Naive B cell (primary cell): ENCODE results near the gene TBC1D14. TPM values are rescaled to one million over a fixed set of nuclear protein-coding genes. Genes with fewer than 3 reads are reported as not detected.

ENCODE experiments used
- ATAC-seq, 2 donors: fragments of 150-1000 bp; cut with Tn5 transposase; 2 replicates each; pipeline ENCODE4 v1.10.0; 2021; ENCODE audit warnings: low read depth in 2 of 2, mild to moderate bottlenecking in 2 of 2, moderate library complexity in 2 of 2
- DNase-seq: peaks from one replicate; pipeline ENCODE4 v3.0.0; 2022
- H3K27ac Mint-ChIP-seq, 6 donors: one replicate each; pipeline ENCODE4 v1.8.0; 2020 to 2022; ENCODE audit warnings: mild to moderate bottlenecking in 6 of 6, mixed read lengths in 6 of 6, moderate library complexity in 5 of 6, inconsistent platforms in 2 of 6
- H3K27me3 Mint-ChIP-seq, 3 donors: one replicate each; pipeline ENCODE4 v1.8.0; 2021 to 2022; ENCODE audit warnings: mixed read lengths in 3 of 3, mild to moderate bottlenecking in 1 of 3
- H3K36me3 Mint-ChIP-seq, 2 donors: one replicate each; pipeline ENCODE4 v1.8.0; 2020 to 2022; ENCODE audit warnings: mixed read lengths in 2 of 2, inconsistent platforms in 1 of 2, mild to moderate bottlenecking in 1 of 2
- H3K4me1 Mint-ChIP-seq, 3 donors: one replicate each; pipeline ENCODE4 v1.8.0; 2020 to 2022; ENCODE audit warnings: mixed read lengths in 3 of 3, inconsistent platforms in 1 of 3, mild to moderate bottlenecking in 1 of 3, moderate library complexity in 1 of 3
- H3K4me3 Mint-ChIP-seq, 8 donors: one replicate each; pipeline ENCODE4 v1.8.0; 2020 to 2022; ENCODE audit warnings: mild to moderate bottlenecking in 8 of 8, mixed read lengths in 8 of 8, moderate library complexity in 8 of 8, inconsistent platforms in 2 of 8
- H3K9me3 Mint-ChIP-seq, 7 donors: one replicate each; pipeline ENCODE4 v1.8.0; 2020 to 2022; ENCODE audit warnings: mixed read lengths in 7 of 7, mild to moderate bottlenecking in 5 of 7, inconsistent platforms in 2 of 7, moderate library complexity in 1 of 7
- polyA plus RNA-seq, 6 donors: library from polyadenylated mRNA; unstranded; fragments of 300-500 nt; fragmentation: Illumina TruSeq; gene quantifications; one replicate each; pipeline ENCODE4 v1.2.3, GENCODE V29; 2021; ENCODE audit warnings: low read depth in 6 of 6

Gene TBC1D14
- polyA plus RNA-seq, 6 donors from 2014 or later = 27.3 to 42.4 (median 33.8) TPM

DNA sequence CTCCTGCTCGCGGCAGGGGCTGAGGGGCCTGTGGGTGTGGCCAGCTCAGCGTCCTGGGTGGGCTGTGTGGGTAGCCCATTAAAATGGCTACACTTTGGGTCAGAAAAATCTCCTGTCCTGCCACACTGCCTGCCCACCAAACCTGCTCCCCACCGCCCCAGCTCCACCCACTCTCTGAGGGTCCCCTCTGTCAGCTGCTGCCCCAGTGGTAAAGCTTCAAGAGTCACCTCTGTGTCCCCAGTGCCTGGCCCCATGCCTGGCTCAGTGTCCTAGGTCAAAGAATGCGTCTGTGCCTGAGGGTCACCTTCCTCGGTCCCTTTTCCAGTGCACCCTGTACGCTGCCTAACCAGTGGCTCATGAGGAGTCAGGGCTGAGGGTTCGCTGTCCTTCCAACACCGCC is 108.7 kb downstream of the TBC1D14 start:
- no peaks in the 10 kb centered on the region for H3K9me3 Mint-ChIP-seq

GRCh38 chr4:7019367-7019766 is 109.7 kb downstream of the TBC1D14 start:
- H3K36me3 Mint-ChIP-seq = peaks cover 7 to 19% of the 10 kb centered on the region in 2 donors
- no peaks in the 10 kb centered on the region for H3K9me3 Mint-ChIP-seq
- H3K27ac Mint-ChIP-seq = no peak overlapping the region

More for the DNA sequence above, 108.7 kb downstream of the TBC1D14 start:
- Mint-ChIP-seq H3K36me3 (peaks cover 9 to 19% of the 10 kb centered on the region in 2 donors), H3K27me3 (no peaks in the 10 kb centered on the region), H3K27ac (no peak overlapping the region), H3K4me3 (no peak overlapping the region), H3K4me1 (peaks cover 16 to 22% (median 18%) of the 10 kb centered on the region in 3 donors)
- ATAC-seq = no peak
- DNase-seq = no peak

GRCh38 chr4:7020290-7020689 is 110.7 kb downstream of the TBC1D14 start:
- Mint-ChIP-seq H3K4me3 (no peak overlapping the region), H3K36me3 (peaks cover 4 to 11% of the 10 kb centered on the region in 2 donors), H3K27ac (no peak overlapping the region)

More at GRCh38 chr4:7019367-7019766, 109.7 kb downstream of the TBC1D14 start:
- H3K4me1 Mint-ChIP-seq = peaks cover 5 to 11% (median 9%) of the 10 kb centered on the region in 3 donors
- H3K27me3 Mint-ChIP-seq = no peaks in the 10 kb centered on the region
- ATAC-seq = no peak
- no peak overlapping the region for H3K4me3 Mint-ChIP-seq
- DNase-seq = no peak

GRCh38 chr4:7020856-7021255 is 111.2 kb downstream of the TBC1D14 start:
- peaks cover 4 to 8% of the 10 kb centered on the region in 2 donors for H3K36me3 Mint-ChIP-seq
- H3K27ac Mint-ChIP-seq = no peak overlapping the region
- H3K4me1 Mint-ChIP-seq = no peaks in the 10 kb centered on the region
- H3K27me3 Mint-ChIP-seq = no peaks in the 10 kb centered on the region
- H3K9me3 Mint-ChIP-seq = no peaks in the 10 kb centered on the region
- H3K4me3 Mint-ChIP-seq = no peak overlapping the region
- ATAC-seq (no peak), DNase-seq (no peak)

More at GRCh38 chr4:7020290-7020689, 110.7 kb downstream of the TBC1D14 start:
- Mint-ChIP-seq H3K4me1 (peaks cover 0 to 1% (median 0%) of the 10 kb centered on the region in 3 donors), H3K27me3 (no peaks in the 10 kb centered on the region), H3K9me3 (no peaks in the 10 kb centered on the region)
- DNase-seq = no peak
- ATAC-seq = no peak

DNA sequence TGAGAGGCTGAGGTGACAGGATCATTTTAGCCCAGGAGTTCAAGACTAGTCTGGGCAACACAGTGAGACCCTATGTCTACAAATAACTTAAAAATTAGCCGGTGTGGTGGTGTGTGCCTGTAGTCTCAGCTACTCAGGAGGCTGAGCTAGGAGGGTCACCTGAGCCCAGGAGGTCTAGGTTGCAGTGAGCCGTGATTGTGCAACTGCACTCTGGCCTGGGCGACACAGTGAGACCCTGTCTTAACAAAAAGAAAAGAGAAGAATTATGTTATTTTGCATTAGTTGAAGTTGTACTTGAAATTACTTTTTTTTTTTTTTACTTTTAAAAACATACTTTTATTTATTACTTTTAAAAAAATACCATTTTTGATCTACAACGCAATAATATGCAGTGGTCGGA is 111.7 kb downstream of the TBC1D14 start:
- no peak overlapping the region for H3K4me3 Mint-ChIP-seq
- peaks cover 8% of the 10 kb centered on the region in 2 donors for H3K36me3 Mint-ChIP-seq
- no peaks in the 10 kb centered on the region for H3K27me3 Mint-ChIP-seq
- ATAC-seq (no peak), DNase-seq (no peak)
- H3K9me3 Mint-ChIP-seq = no peaks in the 10 kb centered on the region
- H3K27ac Mint-ChIP-seq = no peak overlapping the region
- H3K4me1 Mint-ChIP-seq = no peaks in the 10 kb centered on the region

- Mint-ChIP-seq H3K9me3 (no peaks in the 10 kb centered on the region), H3K36me3 (peaks cover 11% of the 10 kb centered on the region in 2 donors), H3K27ac (peak overlapping the region in 2 of 6 donors; percentile 56 to 80), H3K4me1 (peaks cover 0 to 1% (median 1%) of the 10 kb centered on the region in 3 donors), H3K4me3 (no peak overlapping the region), H3K27me3 (no peaks in the 10 kb centered on the region)
- no peak for ATAC-seq
- no peak for DNase-seq
These were observed 112.5 kb downstream of the TBC1D14 start for GRCh38 chr4:7021930-7022664.

DNA sequence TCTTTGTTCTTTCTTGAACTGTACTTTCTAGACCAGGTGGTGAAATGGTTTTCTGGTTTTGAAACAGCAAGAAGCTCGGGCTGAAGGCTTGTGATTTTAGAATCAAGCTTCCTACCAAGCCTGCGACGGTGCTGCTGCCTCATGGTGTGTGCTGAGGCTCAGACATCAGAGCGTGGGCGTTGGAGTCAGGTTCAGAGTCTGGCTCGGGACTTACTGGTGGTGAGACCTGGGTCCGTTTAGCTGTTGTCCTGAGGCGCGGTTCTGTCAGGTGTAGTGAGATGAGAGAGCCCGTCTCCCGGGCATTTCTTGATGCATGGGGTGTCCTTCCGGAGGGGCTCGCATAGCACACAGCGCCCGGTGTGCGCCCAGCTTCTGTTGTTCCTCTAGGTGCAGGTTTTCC is 113.9 kb downstream of the TBC1D14 start:
- DNase-seq = no peak
- Mint-ChIP-seq H3K27me3 (no peaks in the 10 kb centered on the region), H3K4me3 (no peak overlapping the region), H3K36me3 (peaks cover 11 to 23% of the 10 kb centered on the region in 2 donors), H3K9me3 (no peaks in the 10 kb centered on the region), H3K4me1 (peaks cover 2 to 13% (median 12%) of the 10 kb centered on the region in 3 donors), H3K27ac (peak overlapping the region in 1 of 6 donors; percentile 42)
- ATAC-seq = no peak

GRCh38 chr4:7023901-7024300 is 114.3 kb downstream of the TBC1D14 start:
- no peaks in the 10 kb centered on the region for H3K9me3 Mint-ChIP-seq
- H3K4me1 Mint-ChIP-seq = peaks cover 4 to 13% (median 12%) of the 10 kb centered on the region in 3 donors
- no peaks in the 10 kb centered on the region for H3K27me3 Mint-ChIP-seq
- H3K4me3 Mint-ChIP-seq = no peak overlapping the region
- ATAC-seq = no peak
- peaks cover 11 to 23% of the 10 kb centered on the region in 2 donors for H3K36me3 Mint-ChIP-seq
- DNase-seq = no peak
- peak overlapping the region in 1 of 6 donors; percentile 42 for H3K27ac Mint-ChIP-seq

DNA sequence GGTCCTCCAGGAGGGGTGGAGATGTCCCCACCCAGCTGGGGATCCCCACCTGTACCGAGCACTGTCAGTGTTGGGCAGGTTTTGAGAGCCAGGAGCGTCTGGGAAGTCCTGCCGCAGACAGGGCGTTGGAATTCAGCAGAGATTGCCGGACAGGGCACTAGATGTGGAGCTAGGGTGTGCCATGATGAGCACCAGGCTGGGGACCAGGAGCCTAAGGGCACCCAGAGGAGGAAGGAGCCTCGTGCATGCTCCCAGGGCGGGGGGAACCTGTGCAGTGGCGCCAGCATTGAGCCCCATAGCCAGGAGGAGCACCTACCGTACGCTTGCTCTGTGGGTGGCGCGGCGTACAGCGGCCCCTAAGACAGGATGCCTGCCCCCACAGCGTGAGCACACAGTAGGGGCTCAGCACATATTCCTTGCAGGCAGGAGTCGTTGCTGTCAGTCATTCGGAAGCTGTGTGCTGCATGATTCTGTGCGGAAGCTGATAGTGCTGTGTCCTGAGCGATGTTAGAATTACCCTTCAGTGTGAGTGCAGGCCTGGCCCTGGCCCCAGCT is 114.8 kb downstream of the TBC1D14 start:
- no peak for ATAC-seq
- Mint-ChIP-seq H3K4me1 (peaks cover 4 to 13% (median 12%) of the 10 kb centered on the region in 3 donors), H3K4me3 (peak overlapping the region in 1 of 8 donors; percentile 35), H3K27me3 (no peaks in the 10 kb centered on the region), H3K27ac (peak overlapping the region in 1 of 6 donors; percentile 65), H3K36me3 (peaks cover 11 to 23% of the 10 kb centered on the region in 2 donors), H3K9me3 (no peaks in the 10 kb centered on the region)
- no peak for DNase-seq

GRCh38 chr4:7025040-7025602 is 115.5 kb downstream of the TBC1D14 start:
- peaks cover 11 to 23% of the 10 kb centered on the region in 2 donors for H3K36me3 Mint-ChIP-seq

DNA sequence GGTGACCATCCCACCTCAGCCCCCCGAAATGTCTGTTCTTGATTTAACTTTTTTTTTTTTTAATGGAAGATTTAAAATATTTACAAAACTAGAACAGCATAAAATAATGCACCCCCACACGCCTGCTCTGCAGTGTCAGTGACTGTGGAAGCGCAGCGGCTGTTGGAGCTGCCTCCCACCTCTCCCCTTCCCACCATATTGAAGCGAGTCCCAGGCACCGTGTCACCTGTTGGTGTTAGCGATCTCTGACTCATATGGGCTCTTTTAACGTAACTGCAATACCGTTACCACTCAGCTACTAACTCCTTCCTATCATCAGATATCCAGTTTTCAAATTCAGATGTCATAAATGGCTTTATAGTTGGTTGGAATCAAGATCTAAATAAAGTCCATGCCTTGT is 116.5 kb downstream of the TBC1D14 start:
- no peaks in the 10 kb centered on the region for H3K27me3 Mint-ChIP-seq
- ATAC-seq (no peak), DNase-seq (no peak)
- peaks cover 19 to 32% of the 10 kb centered on the region in 2 donors for H3K36me3 Mint-ChIP-seq
- no peak overlapping the region for H3K27ac Mint-ChIP-seq
- H3K4me1 Mint-ChIP-seq = peaks cover 4 to 13% (median 12%) of the 10 kb centered on the region in 3 donors
- no peak overlapping the region for H3K4me3 Mint-ChIP-seq
- H3K9me3 Mint-ChIP-seq = no peaks in the 10 kb centered on the region

More at GRCh38 chr4:7025040-7025602, 115.5 kb downstream of the TBC1D14 start:
- Mint-ChIP-seq H3K9me3 (no peaks in the 10 kb centered on the region), H3K27me3 (no peaks in the 10 kb centered on the region), H3K4me1 (peaks cover 4 to 13% (median 12%) of the 10 kb centered on the region in 3 donors), H3K4me3 (no peak overlapping the region), H3K27ac (no peak overlapping the region)
- no peak for DNase-seq
- ATAC-seq = no peak

DNA sequence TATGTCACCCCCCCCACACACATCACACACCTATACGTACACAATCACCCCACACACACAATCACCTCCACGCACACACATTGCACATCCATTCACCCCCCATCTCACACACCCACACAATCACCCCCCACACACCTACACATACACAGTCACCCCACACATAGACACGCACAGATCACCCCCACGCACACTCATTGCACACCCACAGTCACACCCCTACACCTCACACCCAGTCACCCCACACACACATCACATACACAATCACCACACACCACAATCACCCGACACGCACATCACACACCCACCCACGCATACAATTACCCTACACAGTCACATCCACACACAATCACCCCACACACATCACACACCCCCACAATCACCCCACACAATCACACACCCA is 117.7 kb downstream of the TBC1D14 start:
- Mint-ChIP-seq H3K4me3 (no peak overlapping the region), H3K9me3 (no peaks in the 10 kb centered on the region), H3K27me3 (no peaks in the 10 kb centered on the region), H3K4me1 (peaks cover 4 to 13% (median 12%) of the 10 kb centered on the region in 3 donors), H3K27ac (no peak overlapping the region), H3K36me3 (peaks cover 20 to 29% of the 10 kb centered on the region in 2 donors)
- ATAC-seq = no peak
- DNase-seq = no peak

GRCh38 chr4:7027913-7028312 is 118.3 kb downstream of the TBC1D14 start:
- H3K9me3 Mint-ChIP-seq = no peaks in the 10 kb centered on the region
- no peak overlapping the region for H3K4me3 Mint-ChIP-seq
- peaks cover 20 to 25% of the 10 kb centered on the region in 2 donors for H3K36me3 Mint-ChIP-seq
- H3K27me3 Mint-ChIP-seq = no peaks in the 10 kb centered on the region
- ATAC-seq (no peak), DNase-seq (no peak)
- H3K27ac Mint-ChIP-seq = peak overlapping the region in 1 of 6 donors; percentile 27
- H3K4me1 Mint-ChIP-seq = peaks cover 4 to 13% (median 12%) of the 10 kb centered on the region in 3 donors
